Measurements from ENCODE around the gene CCL22.
"Not testable (repeated sequence)": the region's sequence is repeated elsewhere in the genome, so short reads cannot be mapped to it uniquely, and the experiment has no call there.

The CCL22 gene

DNA sequence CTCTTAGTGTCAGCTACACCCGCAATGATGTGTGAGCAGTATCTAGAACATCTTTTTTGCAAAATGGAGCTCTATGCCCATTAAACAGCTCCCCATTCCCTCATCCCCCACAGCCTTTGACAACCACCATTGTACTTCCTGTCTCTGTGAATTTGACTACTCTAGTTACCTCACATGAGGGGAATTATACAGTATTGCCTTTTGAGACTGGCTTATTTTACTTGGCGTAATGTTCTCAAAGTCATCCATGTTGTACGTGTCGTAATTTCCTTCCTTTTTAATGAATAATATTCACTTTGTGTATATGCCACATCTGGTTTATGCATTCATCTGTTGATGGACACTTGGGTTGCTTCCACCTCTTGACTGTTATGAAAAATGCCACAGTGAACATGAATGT lies 23.2 kb upstream of the CCL22 start:
- no peak for DNase-seq (ENCODE audit: low read depth)
- TF ChIP-seq, protein P1, sequence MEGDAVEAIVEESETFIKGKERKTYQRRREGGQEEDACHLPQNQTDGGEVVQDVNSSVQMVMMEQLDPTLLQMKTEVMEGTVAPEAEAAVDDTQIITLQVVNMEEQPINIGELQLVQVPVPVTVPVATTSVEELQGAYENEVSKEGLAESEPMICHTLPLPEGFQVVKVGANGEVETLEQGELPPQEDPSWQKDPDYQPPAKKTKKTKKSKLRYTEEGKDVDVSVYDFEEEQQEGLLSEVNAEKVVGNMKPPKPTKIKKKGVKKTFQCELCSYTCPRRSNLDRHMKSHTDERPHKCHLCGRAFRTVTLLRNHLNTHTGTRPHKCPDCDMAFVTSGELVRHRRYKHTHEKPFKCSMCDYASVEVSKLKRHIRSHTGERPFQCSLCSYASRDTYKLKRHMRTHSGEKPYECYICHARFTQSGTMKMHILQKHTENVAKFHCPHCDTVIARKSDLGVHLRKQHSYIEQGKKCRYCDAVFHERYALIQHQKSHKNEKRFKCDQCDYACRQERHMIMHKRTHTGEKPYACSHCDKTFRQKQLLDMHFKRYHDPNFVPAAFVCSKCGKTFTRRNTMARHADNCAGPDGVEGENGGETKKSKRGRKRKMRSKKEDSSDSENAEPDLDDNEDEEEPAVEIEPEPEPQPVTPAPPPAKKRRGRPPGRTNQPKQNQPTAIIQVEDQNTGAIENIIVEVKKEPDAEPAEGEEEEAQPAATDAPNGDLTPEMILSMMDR (conservative IDR thresholded peaks at IDR 0.05; ENCODE audit: low read length): no peak
- H3K4me3 ChIP-seq (ENCODE audit: low read length): no peak overlapping the region

GRCh38 chr16:57341062-57341440 lies 17.5 kb upstream of the CCL22 start:
- TF ChIP-seq, protein P1 (conservative IDR thresholded peaks at IDR 0.05; ENCODE audit: low read length): no peak
- no peak overlapping the region for H3K4me3 ChIP-seq (ENCODE audit: low read length)
- DNase-seq (ENCODE audit: low read depth): no peak

DNA sequence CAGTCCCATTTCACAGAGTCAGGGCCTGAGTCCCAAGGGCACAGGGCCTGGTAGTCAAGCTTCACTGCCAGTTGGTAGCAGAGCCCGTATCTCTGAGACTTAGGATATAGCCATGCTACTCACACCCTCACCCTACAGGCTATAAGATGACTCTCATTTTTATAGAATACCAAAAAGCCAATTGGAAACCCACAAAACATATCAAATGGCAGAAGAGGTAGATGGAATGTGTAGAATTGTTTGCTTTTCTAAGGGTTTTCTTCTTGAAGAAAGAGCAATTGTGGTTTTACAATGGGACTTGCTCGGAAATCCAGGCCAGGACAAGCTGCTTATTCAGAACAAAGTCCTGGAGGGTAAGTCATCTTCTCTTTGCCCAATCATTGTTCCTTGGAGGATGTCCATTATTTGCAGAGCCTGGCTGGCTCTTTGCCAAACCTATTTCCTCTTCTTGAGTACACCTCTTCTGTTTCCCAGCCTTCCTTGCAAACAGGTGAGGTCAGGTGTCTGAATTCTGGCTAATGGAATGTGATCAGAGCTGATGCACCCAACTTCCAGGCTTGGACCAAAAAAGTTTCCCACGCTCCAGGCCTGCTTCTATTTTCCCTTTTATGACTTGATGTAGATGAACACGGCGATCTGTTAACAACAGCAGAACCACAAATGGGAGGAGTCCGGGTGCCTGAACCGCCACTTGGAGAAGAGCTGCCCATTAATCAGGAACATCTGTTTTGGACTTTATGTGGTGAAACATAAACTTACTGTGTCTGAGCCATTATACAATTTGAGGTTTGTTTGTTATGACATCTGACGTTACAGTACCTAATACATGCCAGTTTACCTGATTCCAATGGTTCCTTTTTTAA lies 16.9 kb upstream of the CCL22 start:
- DNase-seq (ENCODE audit: low read depth): peak; percentile 96
- TF ChIP-seq, protein P1 (conservative IDR thresholded peaks at IDR 0.05; ENCODE audit: low read length): no peak
- H3K4me3 ChIP-seq (ENCODE audit: low read length): no peak overlapping the region

- H3K4me3 ChIP-seq (ENCODE audit: low read length); DNase-seq (ENCODE audit: low read depth): not testable (repeated sequence)
Measured at GRCh38 chr16:57342606-57343005, 16.0 kb upstream of the CCL22 start.

GRCh38 chr16:57343221-57343620 lies 15.4 kb upstream of the CCL22 start:
- DNase-seq (ENCODE audit: low read depth): no peak
- TF ChIP-seq, protein P1 (conservative IDR thresholded peaks at IDR 0.05; ENCODE audit: low read length): no peak
- H3K4me3 ChIP-seq (ENCODE audit: low read length): no peak overlapping the region

GRCh38 chr16:57344094-57344493 lies 14.5 kb upstream of the CCL22 start:
- not testable (repeated sequence) for DNase-seq (ENCODE audit: low read depth); H3K4me3 ChIP-seq (ENCODE audit: low read length)

DNA sequence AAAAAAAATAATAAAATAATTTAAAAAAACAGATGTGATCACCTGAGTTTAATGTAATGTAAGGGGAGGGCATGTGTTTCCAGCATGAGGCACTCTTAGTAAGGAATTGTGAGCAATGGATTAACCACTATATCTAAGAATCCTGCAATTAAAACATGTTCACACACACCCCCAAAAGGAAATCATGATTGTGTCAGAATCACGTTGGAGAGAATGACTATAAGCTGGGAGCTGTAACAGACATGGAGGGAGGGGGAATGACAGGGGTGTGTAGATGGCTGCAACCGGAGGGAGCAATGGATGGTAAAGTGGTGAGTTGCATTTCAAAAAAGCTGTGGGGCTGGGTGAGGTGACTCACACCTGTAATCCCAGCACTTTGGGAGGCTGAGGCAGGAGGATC lies 13.6 kb upstream of the CCL22 start:
- no peak overlapping the region for H3K4me3 ChIP-seq (ENCODE audit: low read length)
- TF ChIP-seq, protein P1 (conservative IDR thresholded peaks at IDR 0.05; ENCODE audit: low read length): no peak
- DNase-seq (ENCODE audit: low read depth): no peak

DNA sequence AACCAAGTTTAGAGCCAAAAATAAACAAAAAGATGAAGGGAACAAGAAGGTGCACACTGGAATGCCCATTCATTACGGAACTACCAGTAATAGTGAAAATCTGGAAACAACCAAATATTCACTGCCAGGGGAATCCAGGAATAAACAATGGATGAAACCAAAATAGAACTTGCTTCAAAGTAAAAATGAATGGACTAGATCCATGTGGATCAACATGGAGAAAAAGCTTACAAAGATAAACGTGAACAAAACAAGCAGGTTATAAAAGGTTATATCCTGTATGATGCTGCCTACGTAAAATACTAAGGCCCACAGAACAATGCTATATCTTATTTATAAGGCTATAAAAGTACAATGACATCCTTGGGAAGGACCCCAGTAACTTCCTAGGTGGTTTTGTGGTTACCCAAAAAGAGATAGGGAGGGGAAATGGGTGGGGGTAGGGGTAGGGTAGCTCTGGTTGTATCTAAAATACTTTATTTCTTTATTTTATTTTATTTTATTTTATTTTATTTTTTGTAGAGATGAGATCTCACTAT lies 12.8 kb upstream of the CCL22 start:
- H3K4me3 ChIP-seq (ENCODE audit: low read length): no peak overlapping the region
- TF ChIP-seq, protein P1 (conservative IDR thresholded peaks at IDR 0.05; ENCODE audit: low read length): no peak
- no peak for DNase-seq (ENCODE audit: low read depth)
